GM23338 (cell line): ENCODE measurements around the gene LAMA1. TPM values are rescaled to one million over a fixed set of nuclear protein-coding genes. Genes with fewer than 3 reads are reported as not detected.
A peak's percentile ranks its signal among the peaks of the same experiment; 100 is the strongest.

Source experiments
- ATAC-seq: fragments of 200-7000 bp; cut with Tn5 transposase; 3 replicates; pipeline ENCODE4 v1.9.1; 2020
- DNase-seq: peaks from one replicate; pipeline ENCODE4 v3.0.0-alpha.2; 2015; ENCODE audit warnings: low spot score
- H2AFZ ChIP-seq: fragments of 200-600 bp; sonication (generic); 2 replicates; pipeline ENCODE4 v1.8.0; 2016; ENCODE audit warnings: antibody characterized with exemption, mild to moderate bottlenecking, moderate library complexity
- H3F3A ChIP-seq: fragments of 200-600 bp; sonication (generic); replicated peaks from 2 replicates; pipeline ENCODE4 v1.8.0; 2017; ENCODE audit warnings: antibody characterized with exemption, mixed run types, low read depth
- H3K27ac ChIP-seq: fragments of 200-600 bp; sonication (generic); 2 replicates; pipeline ENCODE4 v1.6.1; 2016; ENCODE audit warnings: low read depth
- H3K27me3 ChIP-seq: fragments of 200-600 bp; sonication (generic); 2 replicates; pipeline ENCODE4 v1.8.0; 2016; ENCODE audit warnings: mild to moderate bottlenecking, mixed run types, moderate library complexity; ENCODE audit not compliant: insufficient read depth
- H3K36me3 ChIP-seq: fragments of 200-600 bp; sonication (generic); 2 replicates; pipeline ENCODE4 v1.8.0; 2016; ENCODE audit warnings: mild to moderate bottlenecking; ENCODE audit not compliant: insufficient read depth
- H3K4me1 ChIP-seq: fragments of 200-600 bp; sonication (generic); 2 replicates; pipeline ENCODE4 v1.8.0; 2016; ENCODE audit warnings: mild to moderate bottlenecking, moderate library complexity; ENCODE audit not compliant: insufficient read depth
- H3K4me2 ChIP-seq: fragments of 200-600 bp; sonication (generic); 2 replicates; pipeline ENCODE4 v1.7.1; 2017; ENCODE audit warnings: mixed run types
- H3K4me3 ChIP-seq: fragments of 200-600 bp; sonication (generic); 2 replicates; pipeline ENCODE4 v1.6.1; 2016; ENCODE audit warnings: mixed run types
- H3K79me2 ChIP-seq: fragments of 200-600 bp; sonication (generic); replicated peaks from 2 replicates; pipeline ENCODE4 v1.8.0; 2017; ENCODE audit warnings: mild to moderate bottlenecking; ENCODE audit not compliant: insufficient read depth
- H3K9me2 ChIP-seq: fragments of 200-600 bp; sonication (generic); 2 replicates; pipeline ENCODE4 v1.8.0; 2017; ENCODE audit not compliant: insufficient read depth
- H4K20me1 ChIP-seq: fragments of 200-600 bp; sonication (generic); replicated peaks from 2 replicates; pipeline ENCODE4 v1.8.0; 2017; ENCODE audit warnings: mild to moderate bottlenecking; ENCODE audit not compliant: insufficient read depth
- H3K27ac Mint-ChIP-seq: 2 replicates; pipeline ENCODE4 v1.8.0; 2020; ENCODE audit warnings: inconsistent platforms, mild to moderate bottlenecking, moderate library complexity, mixed read lengths
- H3K27me3 Mint-ChIP-seq: 3 replicates; pipeline ENCODE4 v1.8.0; 2022; ENCODE audit warnings: low read depth, mild to moderate bottlenecking, moderate library complexity, mixed read lengths, inconsistent platforms; ENCODE audit not compliant: insufficient read depth, poor library complexity
- H3K36me3 Mint-ChIP-seq: 3 replicates; pipeline ENCODE4 v1.8.0; 2021; ENCODE audit warnings: low read depth, mild to moderate bottlenecking, inconsistent platforms, moderate library complexity, mixed read lengths
- H3K4me1 Mint-ChIP-seq: 3 replicates; pipeline ENCODE4 v1.8.0; 2020; ENCODE audit warnings: mild to moderate bottlenecking, inconsistent platforms, mixed read lengths
- H3K4me3 Mint-ChIP-seq: 3 replicates; pipeline ENCODE4 v1.8.0; 2021; ENCODE audit warnings: moderate library complexity, mild to moderate bottlenecking, inconsistent platforms, mixed read lengths
- H3K9me3 Mint-ChIP-seq: 3 replicates; pipeline ENCODE4 v1.8.0; 2020; ENCODE audit warnings: moderate library complexity, mild to moderate bottlenecking, inconsistent platforms, mixed read lengths
- CREB1 ChIP-seq: fragments of 250-450 bp; sonication (Bioruptor Pico); IDR thresholded peaks from 2 replicates; pipeline ENCODE4 v1.5.0; 2020; ENCODE audit warnings: low read depth, mild to moderate bottlenecking, moderate library complexity
- EZH2 ChIP-seq: fragments of 200-600 bp; sonication (generic); IDR thresholded peaks from one replicate; pipeline ENCODE4 v1.8.0; 2017; ENCODE audit warnings: antibody characterized with exemption, mild to moderate bottlenecking, low read depth; ENCODE audit not compliant: unreplicated experiment
- EZH2phosphoT487 ChIP-seq: fragments of 200-600 bp; sonication (generic); IDR thresholded peaks from one replicate; pipeline ENCODE4 v1.8.1; 2018; ENCODE audit warnings: antibody characterized with exemption; ENCODE audit not compliant: unreplicated experiment
- JUNB ChIP-seq: IDR thresholded peaks from one replicate; pipeline ENCODE4 v1.6.1; 2016; ENCODE audit warnings: antibody characterized with exemption; ENCODE audit not compliant: unreplicated experiment
- NANOG ChIP-seq: IDR thresholded peaks from 2 replicates; pipeline ENCODE4 v1.6.1; 2016; ENCODE audit warnings: antibody characterized with exemption, borderline replicate concordance
- POLR2AphosphoS5 ChIP-seq: IDR thresholded peaks from 2 replicates; pipeline ENCODE4 v1.6.1; 2016; ENCODE audit warnings: antibody characterized with exemption, low read depth
- STAT1 ChIP-seq: IDR thresholded peaks from one replicate; pipeline ENCODE4 v1.6.1; 2016; ENCODE audit warnings: antibody characterized with exemption; ENCODE audit not compliant: unreplicated experiment
- ZNF114 ChIP-seq: fragments of 250-450 bp; sonication (Bioruptor Pico); IDR thresholded peaks from 2 replicates; pipeline ENCODE4 v1.5.0; 2020; ENCODE audit warnings: mild to moderate bottlenecking, moderate library complexity
- ZNF331 ChIP-seq: fragments of 250-450 bp; sonication (Bioruptor Pico); IDR thresholded peaks from 2 replicates; pipeline ENCODE4 v1.5.0; 2020; ENCODE audit warnings: low read depth, mild to moderate bottlenecking, moderate library complexity
- polyA plus RNA-seq: library from polyadenylated mRNA; unstranded; fragments of >200 nt; fragmentation: Nextera tagmentation; extraction: Ambion mirVana; gene quantifications from 2 replicates; pipeline ENCODE4 v1.2.1, GENCODE V29; 2016
- total RNA-seq: library from RNA; depleted of rRNA; stranded (reverse); fragments of >200 nt; shearing (Covaris generic); gene quantifications from 2 replicates; pipeline ENCODE4 v1.2.3, GENCODE V29; 2014
- TF ChIP-seq, protein P1 (sequence below): IDR thresholded peaks from one replicate; pipeline ENCODE4 v1.6.1; 2018; ENCODE audit warnings: antibody characterized with exemption; ENCODE audit not compliant: unreplicated experiment
- TF ChIP-seq, protein P2 (sequence below): fragments of 250-450 bp; sonication (Bioruptor Pico); IDR thresholded peaks from 2 replicates; pipeline ENCODE4 v1.5.0; 2020; ENCODE audit warnings: mild to moderate bottlenecking, moderate library complexity
- TF ChIP-seq, protein P3 (sequence below), 2 experiments: fragments of 200-600 bp in 1 of 2; sonication (generic) in 1 of 2; conservative IDR thresholded peaks; 2 replicates each; pipeline versions ENCODE4 v1.5.1 to v1.6.1; 2016 to 2017; ENCODE audit warnings: antibody characterized with exemption in 2 of 2, low read depth in 2 of 2, mild to moderate bottlenecking in 2 of 2, moderate library complexity in 1 of 2
- TF ChIP-seq, protein P4 (sequence below): IDR thresholded peaks from 2 replicates; pipeline ENCODE4 v1.6.1; 2016; ENCODE audit warnings: antibody characterized with exemption

Gene LAMA1
- total and polyA plus RNA-seq, 2 experiments from 2014 or later = 14.8 to 52.3 TPM

DNA sequence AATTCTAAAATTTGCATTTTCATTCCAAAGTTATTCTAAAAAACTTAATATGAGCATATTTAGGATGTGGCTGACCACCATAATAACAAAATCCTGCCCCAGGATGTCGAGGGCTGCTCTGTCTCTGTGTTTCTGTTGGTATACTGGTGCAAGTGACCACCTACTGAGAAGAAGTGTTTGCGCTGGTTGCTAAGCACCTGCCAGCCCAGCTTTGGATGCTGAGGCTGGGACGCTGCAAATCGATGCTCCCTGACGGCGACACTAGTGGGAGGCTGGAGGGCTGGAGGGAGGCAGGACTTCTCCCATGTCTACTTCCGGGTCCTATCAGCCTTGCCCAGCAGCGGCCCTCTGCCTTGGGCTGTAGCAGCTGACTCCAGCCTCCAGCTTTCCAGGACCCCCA lies 45.0 kb downstream of the LAMA1 start:
- peak; percentile 52 for ATAC-seq
- H3K4me3 Mint-ChIP-seq = no peak overlapping the region
- TF ChIP-seq, protein P1, sequence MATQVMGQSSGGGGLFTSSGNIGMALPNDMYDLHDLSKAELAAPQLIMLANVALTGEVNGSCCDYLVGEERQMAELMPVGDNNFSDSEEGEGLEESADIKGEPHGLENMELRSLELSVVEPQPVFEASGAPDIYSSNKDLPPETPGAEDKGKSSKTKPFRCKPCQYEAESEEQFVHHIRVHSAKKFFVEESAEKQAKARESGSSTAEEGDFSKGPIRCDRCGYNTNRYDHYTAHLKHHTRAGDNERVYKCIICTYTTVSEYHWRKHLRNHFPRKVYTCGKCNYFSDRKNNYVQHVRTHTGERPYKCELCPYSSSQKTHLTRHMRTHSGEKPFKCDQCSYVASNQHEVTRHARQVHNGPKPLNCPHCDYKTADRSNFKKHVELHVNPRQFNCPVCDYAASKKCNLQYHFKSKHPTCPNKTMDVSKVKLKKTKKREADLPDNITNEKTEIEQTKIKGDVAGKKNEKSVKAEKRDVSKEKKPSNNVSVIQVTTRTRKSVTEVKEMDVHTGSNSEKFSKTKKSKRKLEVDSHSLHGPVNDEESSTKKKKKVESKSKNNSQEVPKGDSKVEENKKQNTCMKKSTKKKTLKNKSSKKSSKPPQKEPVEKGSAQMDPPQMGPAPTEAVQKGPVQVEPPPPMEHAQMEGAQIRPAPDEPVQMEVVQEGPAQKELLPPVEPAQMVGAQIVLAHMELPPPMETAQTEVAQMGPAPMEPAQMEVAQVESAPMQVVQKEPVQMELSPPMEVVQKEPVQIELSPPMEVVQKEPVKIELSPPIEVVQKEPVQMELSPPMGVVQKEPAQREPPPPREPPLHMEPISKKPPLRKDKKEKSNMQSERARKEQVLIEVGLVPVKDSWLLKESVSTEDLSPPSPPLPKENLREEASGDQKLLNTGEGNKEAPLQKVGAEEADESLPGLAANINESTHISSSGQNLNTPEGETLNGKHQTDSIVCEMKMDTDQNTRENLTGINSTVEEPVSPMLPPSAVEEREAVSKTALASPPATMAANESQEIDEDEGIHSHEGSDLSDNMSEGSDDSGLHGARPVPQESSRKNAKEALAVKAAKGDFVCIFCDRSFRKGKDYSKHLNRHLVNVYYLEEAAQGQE = no peak
- TF ChIP-seq, protein P2, sequence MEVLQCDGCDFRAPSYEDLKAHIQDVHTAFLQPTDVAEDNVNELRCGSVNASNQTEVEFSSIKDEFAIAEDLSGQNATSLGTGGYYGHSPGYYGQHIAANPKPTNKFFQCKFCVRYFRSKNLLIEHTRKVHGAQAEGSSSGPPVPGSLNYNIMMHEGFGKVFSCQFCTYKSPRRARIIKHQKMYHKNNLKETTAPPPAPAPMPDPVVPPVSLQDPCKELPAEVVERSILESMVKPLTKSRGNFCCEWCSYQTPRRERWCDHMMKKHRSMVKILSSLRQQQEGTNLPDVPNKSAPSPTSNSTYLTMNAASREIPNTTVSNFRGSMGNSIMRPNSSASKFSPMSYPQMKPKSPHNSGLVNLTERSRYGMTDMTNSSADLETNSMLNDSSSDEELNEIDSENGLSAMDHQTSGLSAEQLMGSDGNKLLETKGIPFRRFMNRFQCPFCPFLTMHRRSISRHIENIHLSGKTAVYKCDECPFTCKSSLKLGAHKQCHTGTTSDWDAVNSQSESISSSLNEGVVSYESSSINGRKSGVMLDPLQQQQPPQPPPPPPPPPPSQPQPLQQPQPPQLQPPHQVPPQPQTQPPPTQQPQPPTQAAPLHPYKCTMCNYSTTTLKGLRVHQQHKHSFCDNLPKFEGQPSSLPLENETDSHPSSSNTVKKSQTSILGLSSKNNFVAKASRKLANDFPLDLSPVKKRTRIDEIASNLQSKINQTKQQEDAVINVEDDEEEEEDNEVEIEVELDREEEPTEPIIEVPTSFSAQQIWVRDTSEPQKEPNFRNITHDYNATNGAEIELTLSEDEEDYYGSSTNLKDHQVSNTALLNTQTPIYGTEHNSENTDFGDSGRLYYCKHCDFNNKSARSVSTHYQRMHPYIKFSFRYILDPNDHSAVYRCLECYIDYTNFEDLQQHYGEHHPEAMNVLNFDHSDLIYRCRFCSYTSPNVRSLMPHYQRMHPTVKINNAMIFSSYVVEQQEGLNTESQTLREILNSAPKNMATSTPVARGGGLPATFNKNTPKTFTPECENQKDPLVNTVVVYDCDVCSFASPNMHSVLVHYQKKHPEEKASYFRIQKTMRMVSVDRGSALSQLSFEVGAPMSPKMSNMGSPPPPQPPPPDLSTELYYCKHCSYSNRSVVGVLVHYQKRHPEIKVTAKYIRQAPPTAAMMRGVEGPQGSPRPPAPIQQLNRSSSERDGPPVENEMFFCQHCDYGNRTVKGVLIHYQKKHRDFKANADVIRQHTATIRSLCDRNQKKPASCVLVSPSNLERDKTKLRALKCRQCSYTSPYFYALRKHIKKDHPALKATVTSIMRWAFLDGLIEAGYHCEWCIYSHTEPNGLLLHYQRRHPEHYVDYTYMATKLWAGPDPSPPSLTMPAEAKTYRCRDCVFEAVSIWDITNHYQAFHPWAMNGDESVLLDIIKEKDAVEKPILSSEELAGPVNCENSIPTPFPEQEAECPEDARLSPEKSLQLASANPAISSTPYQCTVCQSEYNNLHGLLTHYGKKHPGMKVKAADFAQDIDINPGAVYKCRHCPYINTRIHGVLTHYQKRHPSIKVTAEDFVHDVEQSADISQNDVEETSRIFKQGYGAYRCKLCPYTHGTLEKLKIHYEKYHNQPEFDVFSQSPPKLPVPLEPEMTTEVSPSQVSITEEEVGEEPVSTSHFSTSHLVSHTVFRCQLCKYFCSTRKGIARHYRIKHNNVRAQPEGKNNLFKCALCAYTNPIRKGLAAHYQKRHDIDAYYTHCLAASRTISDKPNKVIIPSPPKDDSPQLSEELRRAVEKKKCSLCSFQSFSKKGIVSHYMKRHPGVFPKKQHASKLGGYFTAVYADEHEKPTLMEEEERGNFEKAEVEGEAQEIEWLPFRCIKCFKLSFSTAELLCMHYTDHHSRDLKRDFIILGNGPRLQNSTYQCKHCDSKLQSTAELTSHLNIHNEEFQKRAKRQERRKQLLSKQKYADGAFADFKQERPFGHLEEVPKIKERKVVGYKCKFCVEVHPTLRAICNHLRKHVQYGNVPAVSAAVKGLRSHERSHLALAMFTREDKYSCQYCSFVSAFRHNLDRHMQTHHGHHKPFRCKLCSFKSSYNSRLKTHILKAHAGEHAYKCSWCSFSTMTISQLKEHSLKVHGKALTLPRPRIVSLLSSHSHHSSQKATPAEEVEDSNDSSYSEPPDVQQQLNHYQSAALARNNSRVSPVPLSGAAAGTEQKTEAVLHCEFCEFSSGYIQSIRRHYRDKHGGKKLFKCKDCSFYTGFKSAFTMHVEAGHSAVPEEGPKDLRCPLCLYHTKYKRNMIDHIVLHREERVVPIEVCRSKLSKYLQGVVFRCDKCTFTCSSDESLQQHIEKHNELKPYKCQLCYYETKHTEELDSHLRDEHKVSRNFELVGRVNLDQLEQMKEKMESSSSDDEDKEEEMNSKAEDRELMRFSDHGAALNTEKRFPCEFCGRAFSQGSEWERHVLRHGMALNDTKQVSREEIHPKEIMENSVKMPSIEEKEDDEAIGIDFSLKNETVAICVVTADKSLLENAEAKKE (CRISPR knock-in tag) = no peak
- TF ChIP-seq NANOG (no peak), POLR2AphosphoS5 (no peak), STAT1 (no peak), JUNB (no peak), CREB1 (CRISPR knock-in tag) (no peak), ZNF331 (no peak), EZH2 (no peak), ZNF114 (CRISPR knock-in tag) (no peak), EZH2phosphoT487 (no peak)
- TF ChIP-seq, protein P3, sequence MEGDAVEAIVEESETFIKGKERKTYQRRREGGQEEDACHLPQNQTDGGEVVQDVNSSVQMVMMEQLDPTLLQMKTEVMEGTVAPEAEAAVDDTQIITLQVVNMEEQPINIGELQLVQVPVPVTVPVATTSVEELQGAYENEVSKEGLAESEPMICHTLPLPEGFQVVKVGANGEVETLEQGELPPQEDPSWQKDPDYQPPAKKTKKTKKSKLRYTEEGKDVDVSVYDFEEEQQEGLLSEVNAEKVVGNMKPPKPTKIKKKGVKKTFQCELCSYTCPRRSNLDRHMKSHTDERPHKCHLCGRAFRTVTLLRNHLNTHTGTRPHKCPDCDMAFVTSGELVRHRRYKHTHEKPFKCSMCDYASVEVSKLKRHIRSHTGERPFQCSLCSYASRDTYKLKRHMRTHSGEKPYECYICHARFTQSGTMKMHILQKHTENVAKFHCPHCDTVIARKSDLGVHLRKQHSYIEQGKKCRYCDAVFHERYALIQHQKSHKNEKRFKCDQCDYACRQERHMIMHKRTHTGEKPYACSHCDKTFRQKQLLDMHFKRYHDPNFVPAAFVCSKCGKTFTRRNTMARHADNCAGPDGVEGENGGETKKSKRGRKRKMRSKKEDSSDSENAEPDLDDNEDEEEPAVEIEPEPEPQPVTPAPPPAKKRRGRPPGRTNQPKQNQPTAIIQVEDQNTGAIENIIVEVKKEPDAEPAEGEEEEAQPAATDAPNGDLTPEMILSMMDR (conservative IDR thresholded peaks at IDR 0.05; ENCODE audit: low read depth in 2 of 2) = no peak
- TF ChIP-seq, protein P4, sequence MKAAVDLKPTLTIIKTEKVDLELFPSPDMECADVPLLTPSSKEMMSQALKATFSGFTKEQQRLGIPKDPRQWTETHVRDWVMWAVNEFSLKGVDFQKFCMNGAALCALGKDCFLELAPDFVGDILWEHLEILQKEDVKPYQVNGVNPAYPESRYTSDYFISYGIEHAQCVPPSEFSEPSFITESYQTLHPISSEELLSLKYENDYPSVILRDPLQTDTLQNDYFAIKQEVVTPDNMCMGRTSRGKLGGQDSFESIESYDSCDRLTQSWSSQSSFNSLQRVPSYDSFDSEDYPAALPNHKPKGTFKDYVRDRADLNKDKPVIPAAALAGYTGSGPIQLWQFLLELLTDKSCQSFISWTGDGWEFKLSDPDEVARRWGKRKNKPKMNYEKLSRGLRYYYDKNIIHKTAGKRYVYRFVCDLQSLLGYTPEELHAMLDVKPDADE = no peak

More for the DNA sequence above, 45.0 kb downstream of the LAMA1 start:
- Histone ChIP-seq H3F3A (no peaks in the 10 kb centered on the region), H3K27me3 (no peaks in the 10 kb centered on the region), H3K36me3 (no peaks in the 10 kb centered on the region), H4K20me1 (no peaks in the 10 kb centered on the region), H3K79me2 (no peaks in the 10 kb centered on the region), H3K27ac (no peak overlapping the region), H3K4me2 (no peak overlapping the region), H2AFZ (no peak overlapping the region), H3K4me1 (no peaks in the 10 kb centered on the region; the same call in 1 of the 2 replicates), H3K4me3 (no peak overlapping the region), H3K9me2 (no peaks in the 10 kb centered on the region)
- H3K27ac Mint-ChIP-seq = no peak overlapping the region
- no peaks in the 10 kb centered on the region for H3K9me3 Mint-ChIP-seq
- H3K36me3 Mint-ChIP-seq = peaks cover 14% of the 10 kb centered on the region
- peak; percentile 36 for DNase-seq
- peaks cover 15% of the 10 kb centered on the region for H3K4me1 Mint-ChIP-seq
- H3K27me3 Mint-ChIP-seq = peaks cover 3% of the 10 kb centered on the region
